Stomach (tissue), 4 donors: ENCODE results near the gene SLMAP.

Experiments used
- EP300 ChIP-seq: sonication (generic); formaldehyde crosslinking; IDR thresholded peaks from one replicate; pipeline ENCODE4 v1.6.1; 2017; ENCODE audit warnings: antibody characterized with exemption
- POLR2A ChIP-seq, 4 donors: fragments of 450-650 bp; IDR thresholded peaks; one replicate each; pipeline ENCODE4 v1.6.1; 2016; ENCODE audit warnings: antibody characterized with exemption in 4 of 4, control low read depth in 2 of 4, mild to moderate bottlenecking in 1 of 4, moderate library complexity in 1 of 4
- POLR2AphosphoS5 ChIP-seq, 3 donors: sonication (generic); formaldehyde crosslinking; IDR thresholded peaks; one replicate each; pipeline ENCODE4 v1.6.1; 2016; ENCODE audit warnings: antibody characterized with exemption in 3 of 3
- TF ChIP-seq, protein P1 (sequence below), 7 experiments: fragments of 450-650 bp in 4 of 7; fragments of 200-600 bp in 3 of 7; sonication (generic) in 3 of 7; IDR thresholded peaks; one replicate each; pipeline ENCODE4 v1.5.1; 2016 to 2019; ENCODE audit warnings: antibody characterized with exemption in 7 of 7, control low read depth in 2 of 7, mild to moderate bottlenecking in 1 of 7

DNA sequence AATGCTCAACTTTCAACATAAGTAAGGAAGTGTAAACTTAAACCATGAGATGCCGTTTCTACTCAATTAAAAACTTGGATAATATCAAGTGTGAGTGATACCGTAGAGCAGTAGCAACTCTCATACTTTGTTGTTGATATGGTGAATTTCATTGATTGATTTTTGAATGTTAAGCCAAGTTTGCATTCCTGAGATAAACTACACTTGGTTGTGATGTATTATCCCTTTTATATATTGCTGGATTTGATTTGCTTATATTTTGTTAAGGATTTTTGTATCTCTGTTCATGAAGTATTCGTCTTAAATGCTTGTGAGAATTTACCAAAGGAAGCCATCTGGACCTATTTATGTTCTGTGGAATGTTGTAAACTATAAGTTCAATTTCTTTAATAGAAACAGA lies 21.7 kb downstream of the SLMAP start:
- TF ChIP-seq, protein P1, sequence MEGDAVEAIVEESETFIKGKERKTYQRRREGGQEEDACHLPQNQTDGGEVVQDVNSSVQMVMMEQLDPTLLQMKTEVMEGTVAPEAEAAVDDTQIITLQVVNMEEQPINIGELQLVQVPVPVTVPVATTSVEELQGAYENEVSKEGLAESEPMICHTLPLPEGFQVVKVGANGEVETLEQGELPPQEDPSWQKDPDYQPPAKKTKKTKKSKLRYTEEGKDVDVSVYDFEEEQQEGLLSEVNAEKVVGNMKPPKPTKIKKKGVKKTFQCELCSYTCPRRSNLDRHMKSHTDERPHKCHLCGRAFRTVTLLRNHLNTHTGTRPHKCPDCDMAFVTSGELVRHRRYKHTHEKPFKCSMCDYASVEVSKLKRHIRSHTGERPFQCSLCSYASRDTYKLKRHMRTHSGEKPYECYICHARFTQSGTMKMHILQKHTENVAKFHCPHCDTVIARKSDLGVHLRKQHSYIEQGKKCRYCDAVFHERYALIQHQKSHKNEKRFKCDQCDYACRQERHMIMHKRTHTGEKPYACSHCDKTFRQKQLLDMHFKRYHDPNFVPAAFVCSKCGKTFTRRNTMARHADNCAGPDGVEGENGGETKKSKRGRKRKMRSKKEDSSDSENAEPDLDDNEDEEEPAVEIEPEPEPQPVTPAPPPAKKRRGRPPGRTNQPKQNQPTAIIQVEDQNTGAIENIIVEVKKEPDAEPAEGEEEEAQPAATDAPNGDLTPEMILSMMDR (IDR thresholded peaks at IDR 0.05): no peak
- no peak for TF ChIP-seq POLR2A (IDR thresholded peaks at IDR 0.05)
- no peak for TF ChIP-seq EP300
- no peak for TF ChIP-seq POLR2AphosphoS5 (IDR thresholded peaks at IDR 0.05)
